Measurements from ENCODE around the gene INSYN2B. TPM values are rescaled to one million over a fixed set of nuclear protein-coding genes. Genes with fewer than 3 reads are reported as not detected.

The INSYN2B gene
- total and polyA plus RNA-seq, 2 of the 4 experiments (the other 2 are of a cell fraction): 9.1 to 33.5 TPM

- Histone ChIP-seq H2AK5ac (ENCODE audit: low read depth, low read length) (no peak overlapping the region), H3K27ac (ENCODE audit: insufficient read depth, low read length) (no peak overlapping the region), H2AFZ (replicated peaks; ENCODE audit: low read length, poor library complexity) (peak overlapping the region; percentile 44), H3K18ac (ENCODE audit: low read depth, low read length) (no peak overlapping the region; the same call in 1 of the 2 replicates), H3K27me3 (ENCODE audit: control insufficient read depth, insufficient read depth, low read length) (no peaks in the 10 kb centered on the region), H3K56ac (ENCODE audit: extremely low read depth, insufficient read depth, low read length) (no peak overlapping the region), H3K4me2 (ENCODE audit: low read depth, low read length) (no peak overlapping the region; the same call in 1 of the 2 replicates), H2BK20ac (ENCODE audit: low read depth, low read length) (no peak overlapping the region), H3K14ac (replicated peaks; ENCODE audit: low read depth, low read length) (no peak overlapping the region; the same call in 1 of the 2 replicates), H2BK15ac (ENCODE audit: low read depth, low read length) (no peak overlapping the region), H2BK120ac (ENCODE audit: low read depth, low read length) (no peak overlapping the region), H2BK5ac (ENCODE audit: low read depth, low read length, poor library complexity, severe bottlenecking) (no peak overlapping the region), H4K91ac (ENCODE audit: insufficient read depth, low read depth, low read length) (no peak overlapping the region), H3K4ac (ENCODE audit: low read depth, low read length) (0 out of 2 replicates have a peak overlapping the region, but pooled peaks have one; percentile 27), H3K9ac (ENCODE audit: low read depth, low read length) (no peak overlapping the region), H3K9me3 (ENCODE audit: control insufficient read depth, insufficient read depth, low read length) (no peaks in the 10 kb centered on the region), H4K8ac (ENCODE audit: low read depth in 2 of 2, low read length in 2 of 2) (peak overlapping the region in 1 of 2 experiments; percentile 6; a peak in 1 of 4 replicates), H2AK9ac (replicated peaks; ENCODE audit: low read depth, low read length, poor library complexity) (no peak overlapping the region), H3K4me1 (ENCODE audit: control insufficient read depth, insufficient read depth, low read length) (peaks cover 13% of the 10 kb centered on the region), H3K23ac (ENCODE audit: low read depth, low read length) (no peak overlapping the region), H4K5ac (ENCODE audit: low read depth, low read length) (no peak overlapping the region), H3K79me1 (ENCODE audit: low read depth in 1 of 2, low read length in 2 of 2) (peaks cover 13 to 36% of the 10 kb centered on the region in 2 experiments; a peak in 3 of 4 replicates), H3K4me3 (ENCODE audit: insufficient read depth, low read depth, low read length) (no peak overlapping the region), H3K36me3 (ENCODE audit: control insufficient read depth, insufficient read depth, low read length) (no peaks in the 10 kb centered on the region; the same call in 1 of the 2 replicates), H4K20me1 (ENCODE audit: insufficient read depth, low read length) (no peaks in the 10 kb centered on the region), H3K9me1 (ENCODE audit: insufficient read depth, low read length) (peaks cover 10% of the 10 kb centered on the region)
- TF ChIP-seq, protein P1, sequence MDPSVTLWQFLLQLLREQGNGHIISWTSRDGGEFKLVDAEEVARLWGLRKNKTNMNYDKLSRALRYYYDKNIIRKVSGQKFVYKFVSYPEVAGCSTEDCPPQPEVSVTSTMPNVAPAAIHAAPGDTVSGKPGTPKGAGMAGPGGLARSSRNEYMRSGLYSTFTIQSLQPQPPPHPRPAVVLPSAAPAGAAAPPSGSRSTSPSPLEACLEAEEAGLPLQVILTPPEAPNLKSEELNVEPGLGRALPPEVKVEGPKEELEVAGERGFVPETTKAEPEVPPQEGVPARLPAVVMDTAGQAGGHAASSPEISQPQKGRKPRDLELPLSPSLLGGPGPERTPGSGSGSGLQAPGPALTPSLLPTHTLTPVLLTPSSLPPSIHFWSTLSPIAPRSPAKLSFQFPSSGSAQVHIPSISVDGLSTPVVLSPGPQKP (IDR thresholded peaks at IDR 0.05; ENCODE audit: borderline replicate concordance, low read depth, low read length): no peak
- no peak for TF ChIP-seq NFE2L2 (IDR thresholded peaks at IDR 0.05; ENCODE audit: low read depth, low read length)
- no peak for TF ChIP-seq MXI1 (IDR thresholded peaks at IDR 0.05; ENCODE audit: borderline replicate concordance, low read depth, low read length)
- TF ChIP-seq FOS (IDR thresholded peaks at IDR 0.05; ENCODE audit: low read depth, low read length): no peak
- no peak for TF ChIP-seq CHD1 (IDR thresholded peaks at IDR 0.05; ENCODE audit: low read depth, low read length)
- TF ChIP-seq RFX5 (IDR thresholded peaks at IDR 0.05; ENCODE audit: low read depth, low read length): no peak
- TF ChIP-seq MAZ (IDR thresholded peaks at IDR 0.05; ENCODE audit: borderline replicate concordance, low read depth, low read length): no peak
- no peak for TF ChIP-seq POLR2A (IDR thresholded peaks at IDR 0.05; ENCODE audit: low read depth, low read length)
- no peak for TF ChIP-seq BHLHE40 (IDR thresholded peaks at IDR 0.05; ENCODE audit: low read depth, low read length)
- TF ChIP-seq, protein P2, sequence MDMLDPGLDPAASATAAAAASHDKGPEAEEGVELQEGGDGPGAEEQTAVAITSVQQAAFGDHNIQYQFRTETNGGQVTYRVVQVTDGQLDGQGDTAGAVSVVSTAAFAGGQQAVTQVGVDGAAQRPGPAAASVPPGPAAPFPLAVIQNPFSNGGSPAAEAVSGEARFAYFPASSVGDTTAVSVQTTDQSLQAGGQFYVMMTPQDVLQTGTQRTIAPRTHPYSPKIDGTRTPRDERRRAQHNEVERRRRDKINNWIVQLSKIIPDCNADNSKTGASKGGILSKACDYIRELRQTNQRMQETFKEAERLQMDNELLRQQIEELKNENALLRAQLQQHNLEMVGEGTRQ (IDR thresholded peaks at IDR 0.05; ENCODE audit: low read depth, low read length): no peak
- TF ChIP-seq RAD21 (IDR thresholded peaks at IDR 0.05; ENCODE audit: low read length): no peak
- no peak for TF ChIP-seq RCOR1 (IDR thresholded peaks at IDR 0.05; ENCODE audit: insufficient replicate concordance, low read length)
- no peak for TF ChIP-seq SMC3 (IDR thresholded peaks at IDR 0.05; ENCODE audit: low read depth, low read length)
- TF ChIP-seq CTCF (conservative IDR thresholded peaks at IDR 0.05; ENCODE audit: low read depth, low read length): no peak
- no peak for TF ChIP-seq MAFK (IDR thresholded peaks at IDR 0.05; ENCODE audit: low read depth, low read length)
- no peak for TF ChIP-seq CEBPB (IDR thresholded peaks at IDR 0.05; ENCODE audit: low read depth, low read length)
- WGBS, 2 experiments (ENCODE audit: extremely low coverage in 2 of 2, insufficient read length in 1 of 2): 46% methylated on average over 2 of the region's 7 CpGs; no CpG with 5 or more reads in 1 of the 2 experiments
- intact Hi-C loops (cut with micrococcal nuclease): no loop called here
- ChIA-PET CTCF (interaction anchor here (0.5 kb wide), 1 partner anchor 128 kb away, joined by 6 read pairs; no protein-coding TSS in a partner anchor), POLR2A (ENCODE audit: unreplicated experiment) (no interaction called here)
- DNase-seq: no peak
- in situ Hi-C loops (cut with MboI; ENCODE audit: low sequenced_read_pairs): no loop called here
- ATAC-seq (ENCODE audit: low read depth): no peak
- dilution Hi-C loops (cut with HindIII; ENCODE audit: low sequenced_read_pairs, unreplicated experiment): no loop called here
- no TSS peak for BruUV-seq (replicated peaks)
These were observed 46.7 kb downstream of the INSYN2B start for GRCh38 chr5:169933616-169934015.
